ENCODE data around the gene FIZ1.

FIZ1 gene

GRCh38 chr19:55599468-55599841 lies at the start of gene FIZ1:
Gene FIZ1, minus strand, starts transcription at chr19:55599517. Its CDS starts 1,652 bp downstream, at chr19:55597865.
- H3K27ac ChIP-seq, result peak within 1 kb of the TSS; percentile 84 to 99 (median 97)
- H3K4me3 ChIP-seq, result peak within 1 kb of the TSS; percentile 60 to 94 (median 72)

- peak overlapping the region; percentile 43 to 91 (median 87) for H3K27ac ChIP-seq
- peak overlapping the region; percentile 55 to 87 (median 70) for H3K4me3 ChIP-seq
Observed at GRCh38 chr19:55648585-55649267, 49.4 kb upstream of the FIZ1 start.

GRCh38 chr19:55647732-55648584 lies 48.6 kb upstream of the FIZ1 start, which contains the start of gene CCDC106:
Gene CCDC106, plus strand, starts transcription at chr19:55648212. Its CDS starts 835 bp downstream, at chr19:55649047.
- Histone ChIP-seq H3K27ac (peak within 1 kb of the TSS; percentile 43 to 91 (median 87)), H3K4me3 (peak within 1 kb of the TSS; percentile 55 to 87 (median 70))

GRCh38 chr19:55646889-55647731 lies 47.8 kb upstream of the FIZ1 start:
- peak overlapping the region in 19 of 21 experiments; percentile 75 to 91 (median 88) for H3K27ac ChIP-seq

DNA sequence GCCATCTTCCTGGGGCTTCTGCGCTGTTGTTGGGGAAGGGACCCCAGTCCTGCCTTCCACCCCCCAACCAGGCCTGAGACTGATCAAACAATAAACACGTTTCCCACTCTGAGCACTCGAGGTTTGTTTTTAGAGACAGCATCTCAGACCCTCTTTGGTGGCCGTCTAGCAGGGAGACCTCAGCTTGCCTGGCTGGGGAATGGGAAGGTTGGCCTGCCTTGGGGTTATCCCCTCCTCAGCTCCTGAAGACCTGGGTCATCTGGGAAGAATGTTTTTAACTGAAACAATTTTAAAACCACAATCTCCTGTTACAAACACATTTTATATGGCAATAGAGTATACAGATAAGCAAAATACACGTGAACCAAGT lies 46.2 kb upstream of the FIZ1 start:
- no peak overlapping the region for H3K4me3 ChIP-seq

More at GRCh38 chr19:55646889-55647731, 47.8 kb upstream of the FIZ1 start:
- H3K4me3 ChIP-seq, result peak overlapping the region; percentile 55 to 87 (median 70)

GRCh38 chr19:55644842-55645511 lies 45.7 kb upstream of the FIZ1 start:
- peak overlapping the region in 2 of 7 experiments; percentile 67 to 87 for H3K4me3 ChIP-seq
- peak overlapping the region in 4 of 21 experiments; percentile 93 to 99 (median 96) for H3K27ac ChIP-seq

More for the DNA sequence above, 46.2 kb upstream of the FIZ1 start:
- H3K27ac ChIP-seq, result no peak overlapping the region

- H3K27ac ChIP-seq, result peak overlapping the region; percentile 73 to 99 (median 93)
- peak overlapping the region; percentile 67 to 95 (median 85) for H3K4me3 ChIP-seq
Observed at GRCh38 chr19:55644191-55644833, 45.0 kb upstream of the FIZ1 start.

DNA sequence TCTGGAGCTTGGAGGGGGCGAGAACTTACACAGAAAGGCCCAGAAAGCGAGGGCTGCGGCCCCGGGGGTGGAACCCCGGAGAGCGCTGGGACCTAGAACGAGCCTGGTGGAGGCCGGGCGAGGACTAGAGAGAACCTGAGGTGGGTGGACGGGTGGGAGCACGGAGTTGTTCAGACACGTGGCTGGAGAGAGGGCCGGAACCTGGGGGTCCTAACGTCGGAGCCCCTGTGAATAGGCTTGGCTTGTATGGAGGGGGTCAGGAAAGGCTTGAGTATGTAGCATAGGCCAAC lies 44.5 kb upstream of the FIZ1 start:
- H3K4me3 ChIP-seq, result peak overlapping the region; percentile 67 to 95 (median 85)
- H3K27ac ChIP-seq, result peak overlapping the region; percentile 73 to 99 (median 93)

- H3K4me3 ChIP-seq, result peak within 1 kb of the TSS; percentile 67 to 95 (median 85)
- H3K27ac ChIP-seq, result peak within 1 kb of the TSS; percentile 73 to 99 (median 93)
Observed at GRCh38 chr19:55643003-55643886, 43.9 kb upstream of the FIZ1 start, which contains the start of gene ZNF581. Gene ZNF581, plus strand, starts transcription at chr19:55643649. Its CDS starts 923 bp downstream, at chr19:55644572.

- Histone ChIP-seq H3K4me3 (peak overlapping the region; percentile 67 to 95 (median 85)), H3K27ac (peak overlapping the region in 20 of 21 experiments; percentile 42 to 99 (median 93))
Observed at GRCh38 chr19:55642153-55643002, 43.1 kb upstream of the FIZ1 start.

DNA sequence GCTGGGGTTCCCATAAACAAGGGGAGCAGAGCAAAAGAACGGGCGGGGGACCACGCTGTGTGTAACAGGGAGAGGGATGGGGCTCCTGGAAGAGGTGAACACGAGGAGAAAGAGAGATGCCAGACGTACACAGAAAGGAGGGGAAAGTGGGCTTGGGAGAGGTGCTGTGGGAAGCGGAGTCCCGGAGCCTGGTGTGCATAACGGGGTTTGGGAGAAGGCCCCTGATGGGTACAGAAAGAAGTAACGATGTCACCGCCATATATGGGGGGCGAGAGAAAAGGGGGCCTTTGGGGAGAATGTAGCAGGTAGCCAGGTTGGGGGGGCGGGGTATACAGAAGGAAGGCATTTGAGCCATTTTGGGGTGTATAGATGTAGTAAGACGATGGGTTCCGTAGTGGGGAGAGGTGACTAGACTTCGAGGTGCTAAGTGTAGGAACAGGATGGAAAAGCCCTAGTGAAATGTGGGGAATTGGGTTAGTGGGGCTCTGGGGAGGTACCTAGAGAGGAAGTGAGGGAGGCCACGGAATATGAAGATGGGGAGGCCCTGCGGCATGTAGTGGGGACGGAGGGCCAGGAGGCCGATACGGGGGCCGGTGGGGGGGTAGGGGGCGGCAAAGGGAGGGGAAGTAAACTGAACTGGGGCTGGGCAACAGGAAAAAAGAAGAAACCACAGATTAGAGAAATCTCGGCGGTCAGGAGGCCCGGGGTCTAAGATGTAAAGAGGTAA lies 42.3 kb upstream of the FIZ1 start:
- Histone ChIP-seq H3K27ac (peak overlapping the region; percentile 47 to 99 (median 93)), H3K4me3 (peak overlapping the region; percentile 67 to 95 (median 85))

- Histone ChIP-seq H3K4me3 (peak within 1 kb of the TSS; percentile 67 to 95 (median 85)), H3K27ac (peak within 1 kb of the TSS; percentile 47 to 99 (median 93))
Observed at GRCh38 chr19:55640577-55641425, 41.5 kb upstream of the FIZ1 start, which contains the start of gene ZNF580. Gene ZNF580, plus strand, starts transcription at chr19:55641002. Its CDS starts 1,507 bp downstream, at chr19:55642509.

- peak overlapping the region in 20 of 21 experiments; percentile 82 to 99 (median 94) for H3K27ac ChIP-seq
- peak overlapping the region; percentile 67 to 95 (median 85) for H3K4me3 ChIP-seq
Observed at GRCh38 chr19:55640043-55640576, 40.8 kb upstream of the FIZ1 start.

DNA sequence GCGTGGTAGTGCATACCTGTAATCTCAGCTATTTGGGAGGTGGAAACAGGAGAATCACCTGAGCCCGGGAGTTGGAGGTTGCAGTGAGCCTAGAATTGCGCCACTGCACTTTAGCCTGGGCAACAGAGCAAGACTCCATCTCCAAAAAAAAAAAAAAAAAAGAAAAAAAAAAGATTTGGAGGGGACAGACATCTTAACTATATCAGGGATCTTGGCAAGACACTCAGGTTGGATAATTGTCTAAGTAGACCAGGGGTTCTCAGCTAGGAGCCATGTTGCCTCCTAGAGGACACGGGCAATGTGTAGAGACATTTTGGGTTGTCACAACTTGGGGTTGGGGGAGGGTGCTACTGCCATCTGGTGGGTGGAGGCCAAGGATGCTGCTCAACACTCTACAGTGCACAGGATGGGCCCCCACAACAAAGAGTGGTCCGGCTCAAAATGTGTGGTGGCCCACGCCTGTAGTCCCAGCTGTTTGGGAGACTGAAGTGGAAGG lies 39.6 kb upstream of the FIZ1 start:
- no peak overlapping the region for H3K4me3 ChIP-seq
- H3K27ac ChIP-seq, result no peak overlapping the region
